ENCODE data around the gene NEB. TPM values are rescaled to one million over a fixed set of nuclear protein-coding genes. Genes with fewer than 3 reads are reported as not detected.

NEB gene
- total RNA-seq, 1 donor from 2014 or later = 5.0 TPM

- Mint-ChIP-seq H3K4me1 (ENCODE audit: unreplicated experiment) (no peaks in the 10 kb centered on the region), H3K36me3 (peaks cover 9% of the 10 kb centered on the region), H3K27ac (no peak overlapping the region), H3K9me3 (no peaks in the 10 kb centered on the region), H3K27me3 (no peaks in the 10 kb centered on the region), H3K4me3 (no peak overlapping the region)
- TF ChIP-seq CTCF (conservative IDR thresholded peaks at IDR 0.05) = no peak
- DNase-seq (ENCODE audit: extremely low spot score, unreplicated experiment) = no peak
Observed at GRCh38 chr2:151490276-151490675, 244.0 kb downstream of the NEB start.

GRCh38 chr2:151486053-151486452, 248.2 kb downstream of the NEB start:
- no peak for TF ChIP-seq CTCF (conservative IDR thresholded peaks at IDR 0.05)
- Mint-ChIP-seq H3K4me1 (ENCODE audit: unreplicated experiment) (no peaks in the 10 kb centered on the region), H3K27me3 (no peaks in the 10 kb centered on the region), H3K36me3 (peaks cover 24% of the 10 kb centered on the region), H3K9me3 (no peaks in the 10 kb centered on the region), H3K27ac (no peak overlapping the region), H3K4me3 (no peak overlapping the region)
- DNase-seq (ENCODE audit: extremely low spot score, unreplicated experiment) = no peak

- Mint-ChIP-seq H3K4me3 (no peak overlapping the region), H3K36me3 (peaks cover 29% of the 10 kb centered on the region)
- TF ChIP-seq CTCF (conservative IDR thresholded peaks at IDR 0.05) = no peak
Observed at GRCh38 chr2:151484100-151484499, 250.2 kb downstream of the NEB start.

GRCh38 chr2:151483546-151483945, 250.7 kb downstream of the NEB start:
- H3K27me3 Mint-ChIP-seq = no peaks in the 10 kb centered on the region
- H3K27ac Mint-ChIP-seq = no peak overlapping the region

More at GRCh38 chr2:151484100-151484499, 250.2 kb downstream of the NEB start:
- DNase-seq (ENCODE audit: extremely low spot score, unreplicated experiment) = no peak
- no peaks in the 10 kb centered on the region for H3K9me3 Mint-ChIP-seq
- H3K27me3 Mint-ChIP-seq = no peaks in the 10 kb centered on the region
- H3K27ac Mint-ChIP-seq = no peak overlapping the region
- no peaks in the 10 kb centered on the region for H3K4me1 Mint-ChIP-seq (ENCODE audit: unreplicated experiment)

GRCh38 chr2:151482171-151482725, 252.0 kb downstream of the NEB start:
- no peak overlapping the region for H3K27ac Mint-ChIP-seq

More at GRCh38 chr2:151483546-151483945, 250.7 kb downstream of the NEB start:
- Mint-ChIP-seq H3K9me3 (no peaks in the 10 kb centered on the region), H3K4me1 (ENCODE audit: unreplicated experiment) (no peaks in the 10 kb centered on the region), H3K4me3 (no peak overlapping the region), H3K36me3 (peaks cover 34% of the 10 kb centered on the region)
- DNase-seq (ENCODE audit: extremely low spot score, unreplicated experiment) = no peak
- no peak for TF ChIP-seq CTCF (conservative IDR thresholded peaks at IDR 0.05)

More at GRCh38 chr2:151482171-151482725, 252.0 kb downstream of the NEB start:
- H3K4me3 Mint-ChIP-seq = no peak overlapping the region
- DNase-seq (ENCODE audit: extremely low spot score, unreplicated experiment) = no peak
- H3K9me3 Mint-ChIP-seq = no peaks in the 10 kb centered on the region
- no peak for TF ChIP-seq CTCF (conservative IDR thresholded peaks at IDR 0.05)
- H3K27me3 Mint-ChIP-seq = no peaks in the 10 kb centered on the region
- H3K4me1 Mint-ChIP-seq (ENCODE audit: unreplicated experiment) = no peaks in the 10 kb centered on the region
- peaks cover 38% of the 10 kb centered on the region for H3K36me3 Mint-ChIP-seq

Measured in type B pancreatic cell (in vitro differentiated cells).